Stimulated activated naive CD8-positive, alpha-beta T cell treated with anti-CD3 and anti-CD28 coated beads, Interleukin-15, amount 100 ng/mL, for 72 hours (primary cell): ENCODE data around the gene CADM2.

Experiments
- ATAC-seq: fragments of 150-1000 bp; cut with Tn5 transposase; 2 replicates; pipeline ENCODE4 v1.10.0; 2021; ENCODE audit warnings: mild to moderate bottlenecking, moderate library complexity
- DNase-seq, 2 donors: peaks; one replicate each; pipeline ENCODE4 v3.0.0; 2021 to 2022
- H3K27ac Mint-ChIP-seq, 2 donors: one replicate each; pipeline ENCODE4 v1.8.0; 2022; ENCODE audit warnings: mild to moderate bottlenecking in 2 of 2, mixed read lengths in 2 of 2, moderate library complexity in 2 of 2
- H3K27me3 Mint-ChIP-seq: one replicate; pipeline ENCODE4 v1.8.0; 2022; ENCODE audit warnings: mixed read lengths
- H3K4me1 Mint-ChIP-seq: one replicate; pipeline ENCODE4 v1.8.0; 2022; ENCODE audit warnings: mild to moderate bottlenecking, mixed read lengths
- H3K4me3 Mint-ChIP-seq, 2 donors: one replicate each; pipeline ENCODE4 v1.8.0; 2022; ENCODE audit warnings: mild to moderate bottlenecking in 2 of 2, mixed read lengths in 2 of 2, moderate library complexity in 1 of 2
- H3K9me3 Mint-ChIP-seq, 2 donors: one replicate each; pipeline ENCODE4 v1.8.0; 2022; ENCODE audit warnings: mixed read lengths in 2 of 2

CADM2 gene

GRCh38 chr3:85867072-85867471 is 908.3 kb downstream of the CADM2 start:
- Mint-ChIP-seq H3K9me3 (peaks cover 18 to 20% of the 10 kb centered on the region in 2 donors), H3K27ac (no peak overlapping the region), H3K27me3 (no peaks in the 10 kb centered on the region), H3K4me1 (no peaks in the 10 kb centered on the region), H3K4me3 (no peak overlapping the region)
- DNase-seq (no peak), ATAC-seq (no peak)

GRCh38 chr3:85875589-85875988 is 916.8 kb downstream of the CADM2 start:
- Mint-ChIP-seq H3K4me1 (no peaks in the 10 kb centered on the region), H3K27me3 (no peaks in the 10 kb centered on the region), H3K9me3 (peaks cover 0 to under 1% of the 10 kb centered on the region in 2 donors), H3K27ac (no peak overlapping the region), H3K4me3 (no peak overlapping the region)
- ATAC-seq, result no peak
- DNase-seq, result no peak

- Mint-ChIP-seq H3K4me3 (no peak overlapping the region), H3K27ac (no peak overlapping the region), H3K4me1 (no peaks in the 10 kb centered on the region), H3K9me3 (peaks cover 0 to 6% of the 10 kb centered on the region in 2 donors), H3K27me3 (no peaks in the 10 kb centered on the region)
- ATAC-seq, result no peak
- DNase-seq, result no peak
These were observed 918.8 kb downstream of the CADM2 start for GRCh38 chr3:85877631-85878030.

GRCh38 chr3:85881833-85882393 is 923.1 kb downstream of the CADM2 start:
- Mint-ChIP-seq H3K9me3 (peaks cover 0 to 6% of the 10 kb centered on the region in 2 donors), H3K4me1 (no peaks in the 10 kb centered on the region), H3K27ac (no peak overlapping the region), H3K4me3 (no peak overlapping the region), H3K27me3 (no peaks in the 10 kb centered on the region)
- ATAC-seq (no peak), DNase-seq (no peak)

- Mint-ChIP-seq H3K4me3 (no peak overlapping the region), H3K4me1 (no peaks in the 10 kb centered on the region), H3K9me3 (peaks cover 6 to 21% of the 10 kb centered on the region in 2 donors), H3K27ac (no peak overlapping the region), H3K27me3 (no peaks in the 10 kb centered on the region)
- no peak for ATAC-seq
- no peak for DNase-seq
These were observed 931.3 kb downstream of the CADM2 start for GRCh38 chr3:85890043-85890555.

- H3K27me3 Mint-ChIP-seq, result no peaks in the 10 kb centered on the region
- no peak overlapping the region for H3K27ac Mint-ChIP-seq
- no peaks in the 10 kb centered on the region for H3K4me1 Mint-ChIP-seq
- no peak overlapping the region for H3K4me3 Mint-ChIP-seq
- H3K9me3 Mint-ChIP-seq, result peaks cover 0 to under 1% of the 10 kb centered on the region in 2 donors
- ATAC-seq, result no peak
- DNase-seq, result no peak
These were observed 944.6 kb downstream of the CADM2 start for GRCh38 chr3:85903434-85903833.

GRCh38 chr3:85912980-85913379 is 954.2 kb downstream of the CADM2 start:
- no peaks in the 10 kb centered on the region for H3K27me3 Mint-ChIP-seq
- no peak for ATAC-seq
- H3K27ac Mint-ChIP-seq, result no peak overlapping the region
- no peaks in the 10 kb centered on the region for H3K4me1 Mint-ChIP-seq
- no peak overlapping the region for H3K4me3 Mint-ChIP-seq
- DNase-seq, result no peak
- H3K9me3 Mint-ChIP-seq, result peaks cover 4 to 12% of the 10 kb centered on the region in 2 donors

GRCh38 chr3:85922374-85922773 is 963.6 kb downstream of the CADM2 start:
- DNase-seq (no peak), ATAC-seq (no peak)
- no peak overlapping the region for H3K27ac Mint-ChIP-seq
- no peaks in the 10 kb centered on the region for H3K4me1 Mint-ChIP-seq
- peaks cover 10 to 13% of the 10 kb centered on the region in 2 donors for H3K9me3 Mint-ChIP-seq
- H3K27me3 Mint-ChIP-seq, result no peaks in the 10 kb centered on the region
- H3K4me3 Mint-ChIP-seq, result no peak overlapping the region

GRCh38 chr3:85930718-85931117 is 971.9 kb downstream of the CADM2 start:
- Mint-ChIP-seq H3K27ac (no peak overlapping the region), H3K4me1 (no peaks in the 10 kb centered on the region), H3K4me3 (no peak overlapping the region), H3K9me3 (peaks cover 0 to 7% of the 10 kb centered on the region in 2 donors), H3K27me3 (no peaks in the 10 kb centered on the region)
- ATAC-seq (no peak), DNase-seq (no peak)

GRCh38 chr3:85933326-85933725 is 974.5 kb downstream of the CADM2 start:
- ATAC-seq (no peak), DNase-seq (no peak)
- Mint-ChIP-seq H3K9me3 (peaks cover 6 to 7% of the 10 kb centered on the region in 2 donors), H3K27ac (no peak overlapping the region), H3K4me1 (no peaks in the 10 kb centered on the region), H3K27me3 (no peaks in the 10 kb centered on the region), H3K4me3 (no peak overlapping the region)

- no peak for DNase-seq
- no peaks in the 10 kb centered on the region for H3K27me3 Mint-ChIP-seq
- no peak overlapping the region for H3K4me3 Mint-ChIP-seq
- H3K9me3 Mint-ChIP-seq, result peaks cover 6 to 7% of the 10 kb centered on the region in 2 donors
- no peak overlapping the region for H3K27ac Mint-ChIP-seq
- no peaks in the 10 kb centered on the region for H3K4me1 Mint-ChIP-seq
- no peak for ATAC-seq
These were observed 976.4 kb downstream of the CADM2 start for GRCh38 chr3:85935171-85935570.

- Mint-ChIP-seq H3K9me3 (peaks cover 6 to 7% of the 10 kb centered on the region in 2 donors), H3K4me1 (no peaks in the 10 kb centered on the region), H3K4me3 (no peak overlapping the region), H3K27me3 (no peaks in the 10 kb centered on the region), H3K27ac (no peak overlapping the region)
- DNase-seq (no peak), ATAC-seq (no peak)
These were observed 980.3 kb downstream of the CADM2 start for GRCh38 chr3:85939074-85939482.

GRCh38 chr3:85950435-85950834 is 991.6 kb downstream of the CADM2 start:
- no peak overlapping the region for H3K27ac Mint-ChIP-seq
- H3K9me3 Mint-ChIP-seq, result no peaks in the 10 kb centered on the region
- DNase-seq, result no peak
- H3K4me1 Mint-ChIP-seq, result no peaks in the 10 kb centered on the region
- no peak overlapping the region for H3K4me3 Mint-ChIP-seq
- ATAC-seq, result no peak
- no peaks in the 10 kb centered on the region for H3K27me3 Mint-ChIP-seq

- Mint-ChIP-seq H3K4me3 (no peak overlapping the region), H3K9me3 (no peaks in the 10 kb centered on the region), H3K4me1 (no peaks in the 10 kb centered on the region), H3K27me3 (no peaks in the 10 kb centered on the region), H3K27ac (no peak overlapping the region)
- DNase-seq (no peak), ATAC-seq (no peak)
These were observed 1002.0 kb downstream of the CADM2 start for GRCh38 chr3:85960793-85961192.

GRCh38 chr3:85977615-85978338 is 1019.0 kb downstream of the CADM2 start:
- H3K27ac Mint-ChIP-seq, result no peak overlapping the region
- no peaks in the 10 kb centered on the region for H3K4me1 Mint-ChIP-seq
- DNase-seq (no peak), ATAC-seq (no peak)
- H3K27me3 Mint-ChIP-seq, result no peaks in the 10 kb centered on the region
- H3K9me3 Mint-ChIP-seq, result peaks cover 5 to 9% of the 10 kb centered on the region in 2 donors
- H3K4me3 Mint-ChIP-seq, result no peak overlapping the region

- Mint-ChIP-seq H3K27ac (no peak overlapping the region), H3K9me3 (peaks cover 0 to 1% of the 10 kb centered on the region in 2 donors), H3K4me1 (no peaks in the 10 kb centered on the region), H3K27me3 (no peaks in the 10 kb centered on the region), H3K4me3 (no peak overlapping the region)
- ATAC-seq (no peak), DNase-seq (no peak)
These were observed 1020.2 kb downstream of the CADM2 start for GRCh38 chr3:85979034-85979433.
